Hair follicle dermal papilla cell (primary cell): ENCODE data around the gene CATSPERZ. TPM values are rescaled to one million over a fixed set of nuclear protein-coding genes. Genes with fewer than 3 reads are reported as not detected.

ENCODE experiments used
- small RNA-seq: library from RNA; depleted of rRNA; stranded (forward); fragments of <200 nt; gene quantifications from one replicate; pipeline ENCODE3, GENCODE V24; 2012
- total RNA-seq: library from RNA; depleted of rRNA; stranded (reverse); fragments of >200 nt; gene quantifications from 2 replicates; pipeline ENCODE4 v1.2.3, GENCODE V29; 2012

CATSPERZ gene
- not detected in 2 replicates for total RNA-seq

GRCh38 chr11:64299847-64300648 lies at the start of gene CATSPERZ:
CATSPERZ (plus strand) TSS chr11:64300358; CDS start chr11:64300411, 53 bp downstream.

DNA sequence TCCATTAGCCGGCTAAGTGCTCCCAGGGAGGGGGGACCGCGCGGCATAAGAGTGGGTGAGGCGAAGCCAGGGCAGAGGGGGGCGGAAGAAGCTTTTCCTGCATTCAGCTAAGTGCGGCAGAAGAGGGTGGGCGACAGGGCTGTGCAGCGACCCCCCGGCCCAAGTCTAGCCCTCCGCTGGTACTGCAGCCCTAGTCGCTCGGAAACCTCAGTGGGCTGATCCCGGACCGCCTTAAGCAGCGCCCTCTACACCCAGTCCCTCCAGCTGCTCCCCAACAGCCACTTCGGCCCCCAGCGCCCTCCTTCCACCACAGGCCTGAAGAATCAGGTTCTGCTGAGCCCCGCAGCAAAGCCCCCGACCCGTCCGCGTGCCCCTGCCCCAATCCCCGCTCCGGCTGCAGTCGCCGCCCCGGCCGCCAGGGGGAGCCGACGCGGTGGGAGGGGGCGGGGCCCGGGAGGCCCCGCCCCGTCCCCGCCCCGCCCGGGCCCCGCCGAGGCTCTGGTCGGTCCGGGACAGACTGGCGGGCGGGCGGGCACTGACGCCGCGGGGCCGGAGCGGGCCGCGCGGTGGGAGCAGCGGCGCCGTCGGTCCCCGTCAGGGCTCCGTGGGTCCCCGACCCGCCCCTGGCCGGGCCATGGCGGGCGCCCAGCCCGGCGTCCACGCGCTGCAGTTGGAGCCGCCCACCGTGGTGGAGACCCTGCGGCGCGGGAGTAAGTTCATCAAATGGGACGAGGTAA lies 49.0 kb upstream of the CATSPERZ start, which contains the start of gene PLCB3:
PLCB3 (plus strand) TSS at position 515 of the 737 bp plus-strand sequence; CDS start at position 635, 120 bp downstream.

DNA sequence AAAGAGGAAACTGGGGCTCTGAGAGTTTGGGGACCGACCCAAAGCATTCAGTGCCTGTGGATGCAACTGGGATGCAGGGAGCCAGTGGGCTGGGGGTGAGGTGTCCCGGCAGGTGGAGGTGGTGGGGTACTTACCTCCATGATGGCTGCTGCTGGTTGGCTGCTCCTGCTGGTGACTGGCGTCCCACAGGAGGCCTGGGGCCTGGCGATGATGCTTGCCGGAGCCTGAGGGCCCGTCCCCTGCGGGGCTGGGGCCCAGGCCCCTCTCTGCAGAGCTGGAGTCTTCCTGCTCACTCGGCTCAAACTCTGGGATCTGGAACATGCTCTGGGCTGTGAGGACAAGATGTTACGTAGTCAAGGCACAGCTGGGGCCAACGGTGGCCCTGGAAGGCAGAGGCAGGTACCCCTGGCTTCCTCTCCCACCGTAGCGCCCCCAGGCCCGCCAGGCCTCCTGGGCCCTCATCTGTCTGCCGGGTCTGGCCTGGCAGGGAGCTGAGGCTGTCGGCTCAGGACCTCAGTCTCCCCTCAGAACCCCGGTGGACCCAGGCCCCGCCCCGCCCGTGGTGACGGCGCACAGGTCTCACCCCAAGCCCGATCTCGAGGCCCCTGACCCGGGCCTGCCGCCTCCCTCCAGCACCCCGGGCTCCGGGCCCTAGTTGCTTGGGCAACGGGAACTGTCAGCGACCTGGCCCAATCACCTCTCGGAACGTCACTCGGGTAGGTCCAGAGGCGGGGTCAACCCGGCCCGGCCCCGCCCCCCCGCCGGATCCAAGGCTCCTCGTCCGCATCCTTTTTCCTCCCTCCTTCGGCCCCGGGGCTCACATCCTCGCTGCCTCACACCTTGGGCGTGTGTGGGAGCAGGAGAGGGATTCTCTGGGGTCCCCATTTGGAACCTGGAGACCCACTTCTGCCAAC lies 15.9 kb upstream of the CATSPERZ start, which contains the start of gene BAD:
BAD (minus strand) TSS at position 618 of the 914 bp plus-strand sequence; CDS start at position 321, 297 bp downstream.

DNA sequence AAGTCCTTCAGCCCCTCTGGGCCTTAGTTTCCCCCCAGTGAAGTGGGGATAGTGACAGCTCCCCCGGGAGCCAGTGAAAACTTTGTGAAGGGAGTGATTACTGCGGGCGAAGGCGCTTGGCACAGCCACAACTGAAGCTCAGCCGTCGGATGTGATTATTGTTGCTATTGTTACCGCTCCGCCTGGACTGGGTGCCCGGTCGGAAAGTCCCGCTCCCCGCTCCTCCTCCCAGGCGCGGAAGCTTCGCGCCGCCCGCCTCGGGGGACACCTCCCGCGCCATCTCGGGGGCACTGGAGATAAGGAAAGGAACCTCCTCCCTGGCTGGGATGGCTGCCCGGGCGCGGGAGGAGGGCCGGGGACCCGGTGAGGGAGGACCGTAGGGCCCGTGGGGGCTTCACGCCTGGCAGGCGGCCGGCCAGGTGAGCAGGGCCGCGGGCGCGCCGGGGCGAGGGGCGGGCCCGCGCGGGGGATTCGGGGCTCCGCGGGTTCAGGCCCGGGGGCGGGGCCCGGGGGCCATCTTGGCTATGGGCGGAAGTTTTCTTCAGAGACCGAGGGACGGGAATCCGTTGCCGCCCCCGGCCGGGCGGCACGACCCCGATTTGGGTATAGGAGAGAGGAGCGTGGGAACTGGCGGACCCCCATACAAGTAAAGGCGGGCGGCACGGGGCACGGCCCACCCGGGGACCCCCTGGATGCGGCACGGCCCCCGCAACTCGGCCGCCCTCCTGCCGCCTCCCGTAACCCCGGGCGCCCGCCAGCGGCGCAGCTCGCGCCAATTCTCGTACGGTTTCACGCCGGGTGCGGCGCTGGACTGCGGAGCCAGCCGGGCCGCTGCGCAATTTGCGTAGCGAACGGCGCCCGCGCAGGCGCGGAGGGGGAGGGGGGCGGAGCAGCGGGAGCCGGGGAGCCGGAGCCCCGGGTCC lies 14.9 kb upstream of the CATSPERZ start, which contains the start of gene GPR137:
GPR137 (plus strand) TSS at position 887 of the 923 bp plus-strand sequence. CDS start 677 bp downstream, outside the sequence.

DNA sequence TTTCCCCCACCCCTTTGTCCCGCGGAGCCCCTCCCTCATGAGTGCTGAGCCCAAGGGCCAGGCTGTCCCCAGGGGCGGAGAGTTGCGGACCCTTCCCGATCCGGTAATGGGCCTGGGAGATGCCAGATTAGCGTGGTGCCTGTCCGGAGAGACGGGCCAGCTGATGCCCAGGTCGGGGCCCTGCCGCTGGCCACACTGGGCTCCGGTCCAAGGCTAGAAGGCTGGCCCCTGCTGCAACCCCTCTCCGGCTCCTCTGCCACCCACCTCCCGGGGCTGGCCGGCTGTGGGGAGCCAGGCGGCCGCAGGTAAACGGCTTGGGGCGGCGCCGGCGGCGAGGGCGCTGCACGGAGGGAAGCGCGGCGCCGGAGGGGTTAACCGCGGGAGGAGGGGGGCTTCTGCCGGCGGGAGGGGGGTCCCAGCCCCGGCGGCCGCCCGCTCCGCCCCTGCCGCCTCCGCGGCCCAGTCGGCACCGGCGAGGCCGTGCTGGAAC lies 8.9 kb upstream of the CATSPERZ start, which contains the start of gene KCNK4:
KCNK4 (plus strand) TSS at position 41 of the 490 bp plus-strand sequence. CDS start 1,717 bp downstream, outside the sequence.

DNA sequence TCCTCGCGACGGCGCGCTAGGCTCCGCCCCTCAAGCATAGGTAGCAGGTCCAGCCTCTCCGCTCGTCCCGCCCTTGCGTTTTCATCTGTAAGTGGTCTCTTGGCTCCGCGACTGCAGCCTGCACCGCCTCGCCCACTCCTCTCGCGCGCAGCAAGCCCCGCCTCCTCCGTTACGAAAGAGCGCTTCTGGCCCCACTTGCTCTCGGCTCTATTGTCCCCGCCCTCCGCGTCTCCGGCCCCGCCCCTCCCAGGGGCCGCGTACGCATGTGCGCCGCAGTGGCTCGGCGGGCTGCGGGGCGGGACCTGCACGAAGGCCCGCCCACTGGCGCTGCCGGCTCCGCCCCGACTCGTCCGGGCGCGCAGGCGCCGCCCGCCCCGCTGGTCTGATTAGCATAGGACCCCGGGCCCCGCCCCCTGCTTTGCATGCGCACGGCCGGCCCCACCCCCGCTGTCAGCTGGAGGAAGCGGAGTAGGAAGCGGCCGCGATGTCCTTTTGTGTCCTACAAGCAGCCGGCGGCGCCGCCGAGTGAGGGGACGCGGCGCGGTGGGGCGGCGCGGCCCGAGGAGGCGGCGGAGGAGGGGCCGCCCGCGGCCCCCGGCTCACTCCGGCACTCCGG lies 5.0 kb downstream of the CATSPERZ start, which contains the start of gene ESRRA:
ESRRA (plus strand) TSS at position 450 of the 616 bp plus-strand sequence. CDS start 1,656 bp downstream, outside the sequence.

DNA sequence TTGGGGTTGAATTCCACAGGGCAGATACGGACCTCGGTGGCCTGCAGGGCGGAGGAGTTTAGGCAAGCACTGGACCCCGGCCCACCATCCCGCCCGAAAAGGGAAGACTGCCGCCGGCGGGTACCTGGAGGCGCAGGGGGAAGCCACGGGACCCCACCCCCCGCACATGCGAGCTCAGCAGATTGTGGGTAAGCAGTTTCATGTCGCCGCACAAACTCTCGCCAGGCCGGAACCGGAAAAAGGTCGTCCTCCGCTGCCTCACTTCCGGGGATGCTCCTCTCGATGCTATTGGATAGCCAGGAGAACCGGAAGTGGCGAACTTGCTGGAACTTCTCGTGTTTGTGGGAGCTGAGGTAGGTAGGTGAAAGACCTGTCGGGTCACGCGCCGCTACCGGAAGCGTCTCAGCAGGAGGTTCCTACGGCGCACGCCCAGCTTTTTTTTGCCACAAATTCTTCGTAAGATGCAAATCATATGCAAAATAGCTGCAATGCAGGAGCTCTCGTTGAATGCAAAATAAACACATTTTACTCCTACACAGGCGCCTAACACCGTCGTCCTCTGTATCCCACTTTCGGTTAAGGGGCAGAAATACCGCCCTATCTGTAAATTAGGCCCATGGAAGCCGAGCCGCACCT lies 17.3 kb downstream of the CATSPERZ start, which contains the start of gene TRMT112:
TRMT112 (minus strand) TSS at position 235 of the 636 bp plus-strand sequence; CDS start at position 202, 33 bp downstream.

GRCh38 chr11:64317961-64318765 lies 18.0 kb downstream of the CATSPERZ start, which contains the start of gene PRDX5:
PRDX5 (plus strand) TSS chr11:64318121; CDS start chr11:64318216, 95 bp downstream.

DNA sequence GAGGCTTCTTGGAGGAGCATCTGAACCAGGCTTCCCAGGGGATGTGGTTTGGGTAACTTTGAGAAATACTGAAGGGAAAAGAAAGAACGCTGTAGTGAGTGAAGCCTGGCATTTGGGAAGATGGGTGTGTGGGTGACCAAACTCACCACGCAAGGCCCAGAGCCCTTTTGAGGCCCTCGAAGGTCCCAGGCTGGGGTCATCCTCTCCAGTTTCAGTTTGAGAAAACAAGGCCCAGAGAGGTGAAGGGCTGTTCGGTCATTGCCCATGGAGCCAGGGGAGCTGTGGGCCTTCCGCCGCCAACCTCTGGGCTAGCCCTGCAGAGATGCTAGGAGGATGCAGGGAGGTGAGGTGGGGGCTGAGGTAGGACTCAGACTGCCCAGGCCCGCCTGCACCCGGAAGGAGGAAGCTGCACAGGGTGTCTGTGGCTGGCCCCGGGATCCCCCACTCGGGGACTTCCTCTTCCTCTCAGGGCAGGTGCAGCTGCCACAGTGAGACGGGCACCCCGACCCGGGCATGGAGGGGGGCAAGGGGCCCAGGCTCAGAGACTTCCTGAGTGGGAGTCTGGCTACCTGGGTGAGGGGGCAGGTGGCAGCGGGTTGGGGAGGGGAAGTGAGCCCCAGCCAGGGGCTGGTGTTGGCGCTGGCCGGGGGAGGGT lies 39.7 kb downstream of the CATSPERZ start, which contains the start of gene CCDC88B:
CCDC88B (plus strand) TSS at position 451 of the 655 bp plus-strand sequence; CDS start at position 514, 63 bp downstream.

Small RNAs within 50 kb of the gene (small RNA-seq; reads per million reads assigned to genes)
- gene MIR7155 (not detected), gene RF00019 (not detected)

Other genes with a start within 250 kb of the CATSPERZ start
- 16.1 and 21.0 TPM in 2 replicates for gene MACROD1, start 134.2 kb upstream of the CATSPERZ start, total RNA-seq
- gene STIP1, start 114.2 kb upstream of the CATSPERZ start, total RNA-seq: 110 and 125 TPM in 2 replicates
- 1.1 and 1.9 TPM in 2 replicates for gene FERMT3, start 93.6 kb upstream of the CATSPERZ start, total RNA-seq
- gene TRPT1, start 74.2 kb upstream of the CATSPERZ start, total RNA-seq: 18.8 and 38.6 TPM in 2 replicates
- gene NUDT22, start 74.1 kb upstream of the CATSPERZ start, total RNA-seq: 40.2 and 49.3 TPM in 2 replicates
- gene DNAJC4, start 69.8 kb upstream of the CATSPERZ start, total RNA-seq: 8.0 and 8.5 TPM in 2 replicates
- 20.6 and 24.8 TPM in 2 replicates for gene VEGFB, start 65.8 kb upstream of the CATSPERZ start, total RNA-seq
- 21.1 and 29.4 TPM in 2 replicates for gene FKBP2, start 59.3 kb upstream of the CATSPERZ start, total RNA-seq
- gene PPP1R14B, start 53.4 kb upstream of the CATSPERZ start, total RNA-seq: 102 and 129 TPM in 2 replicates
- 60.6 and 68.5 TPM in 2 replicates for gene PLCB3, start 48.8 kb upstream of the CATSPERZ start, total RNA-seq
- gene BAD, start 15.7 kb upstream of the CATSPERZ start, total RNA-seq: 64.0 and 66.5 TPM in 2 replicates
- gene GPR137, start 14.5 kb upstream of the CATSPERZ start, total RNA-seq: 11.1 and 13.5 TPM in 2 replicates
- gene KCNK4, start 9.1 kb upstream of the CATSPERZ start, total RNA-seq: 0.12 TPM in 1 of 2 replicates, not detected in the other
- 22.6 and 30.2 TPM in 2 replicates for gene ESRRA, start 5.2 kb downstream of the CATSPERZ start, total RNA-seq
- gene TRMT112, start 17.2 kb downstream of the CATSPERZ start, total RNA-seq: 72.2 and 107 TPM in 2 replicates
- 151 and 192 TPM in 2 replicates for gene PRDX5, start 17.8 kb downstream of the CATSPERZ start, total RNA-seq
- gene CCDC88B, start 39.8 kb downstream of the CATSPERZ start, total RNA-seq: 0.16 and 0.36 TPM in 2 replicates
- gene RPS6KA4, start 58.8 kb downstream of the CATSPERZ start, total RNA-seq: 50.1 and 54.0 TPM in 2 replicates